GM19238 (cell line): ENCODE results near the gene DNAJC7.

Experiments
- DNase-seq: peaks from one replicate; pipeline ENCODE4 v3.0.0; 2011; ENCODE audit warnings: low spot score; ENCODE audit not compliant: insufficient read length

Gene DNAJC7

GRCh38 chr17:41976142-41976768, 41.0 kb downstream of the DNAJC7 start:
- DNase-seq: no peak

GRCh38 chr17:41975099-41976083, 41.8 kb downstream of the DNAJC7 start:
- DNase-seq: no peak

GRCh38 chr17:41974658-41975057, 42.6 kb downstream of the DNAJC7 start:
- no peak for DNase-seq

DNA sequence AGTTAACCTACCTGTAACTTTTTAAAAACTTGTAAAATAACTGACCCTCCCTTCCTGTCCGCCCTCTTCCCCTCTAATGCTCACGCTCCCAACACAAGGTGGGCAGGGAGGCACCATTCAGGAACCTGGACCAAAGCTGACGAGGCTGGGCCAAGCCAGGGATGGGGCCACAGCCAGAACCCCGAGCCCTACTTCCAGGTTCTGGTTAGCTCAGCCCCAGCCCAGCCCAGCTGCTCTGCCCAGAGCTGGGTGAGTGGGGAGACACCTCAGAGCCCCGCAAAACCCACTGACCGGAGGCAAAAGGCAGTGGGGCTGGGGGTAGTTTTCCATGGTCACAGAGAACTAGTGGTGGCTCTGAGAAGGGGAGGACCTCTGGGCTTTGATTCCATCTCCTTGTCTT, 43.2 kb downstream of the DNAJC7 start:
- no peak for DNase-seq

DNA sequence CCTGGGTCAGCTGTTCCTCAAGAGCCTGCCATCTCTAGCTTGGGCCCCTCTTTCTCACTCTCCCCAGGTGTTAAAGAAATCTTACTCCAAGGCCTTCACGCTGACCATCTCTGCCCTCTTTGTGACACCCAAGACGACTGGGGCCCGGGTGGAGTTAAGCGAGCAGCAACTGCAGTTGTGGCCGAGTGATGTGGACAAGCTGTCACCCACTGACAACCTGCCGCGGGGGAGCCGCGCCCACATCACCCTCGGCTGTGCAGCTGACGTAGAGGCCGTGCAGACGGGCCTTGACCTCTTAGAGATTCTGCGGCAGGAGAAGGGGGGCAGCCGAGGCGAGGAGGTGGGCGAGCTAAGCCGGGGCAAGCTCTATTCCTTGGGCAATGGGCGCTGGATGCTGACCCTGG, 43.8 kb downstream of the DNAJC7 start:
- DNase-seq: no peak

GRCh38 chr17:41972571-41973407, 44.5 kb downstream of the DNAJC7 start:
- DNase-seq: no peak

- DNase-seq: no peak
Observed at GRCh38 chr17:41971721-41972523, 45.3 kb downstream of the DNAJC7 start.

DNA sequence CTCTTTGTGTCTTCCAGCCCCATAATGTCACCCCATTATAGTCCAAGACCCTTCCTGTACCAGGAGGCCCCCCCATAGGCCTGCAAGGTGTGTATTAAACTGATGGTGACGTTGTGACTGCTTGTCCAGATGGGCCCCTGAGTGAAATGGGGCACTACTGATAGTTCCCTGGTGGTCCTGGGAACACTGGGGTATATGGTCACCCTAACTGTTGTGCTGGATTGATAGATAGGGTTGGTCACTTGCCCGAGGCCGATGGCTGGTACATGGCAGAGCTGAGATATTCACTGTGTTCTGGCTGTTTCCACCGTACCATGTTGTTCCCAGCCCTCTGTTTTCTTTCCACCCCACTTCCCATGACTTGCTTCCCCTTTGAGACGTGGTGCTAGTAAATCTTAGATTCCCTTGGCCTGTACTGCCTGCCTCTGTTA, 46.3 kb downstream of the DNAJC7 start:
- no peak for DNase-seq

- DNase-seq: no peak
Observed at GRCh38 chr17:41968676-41969075, 48.6 kb downstream of the DNAJC7 start.

- no peak for DNase-seq
Observed at GRCh38 chr17:41967921-41968578, 49.2 kb downstream of the DNAJC7 start.

GRCh38 chr17:41967141-41967920, 49.9 kb downstream of the DNAJC7 start:
- DNase-seq: no peak

DNA sequence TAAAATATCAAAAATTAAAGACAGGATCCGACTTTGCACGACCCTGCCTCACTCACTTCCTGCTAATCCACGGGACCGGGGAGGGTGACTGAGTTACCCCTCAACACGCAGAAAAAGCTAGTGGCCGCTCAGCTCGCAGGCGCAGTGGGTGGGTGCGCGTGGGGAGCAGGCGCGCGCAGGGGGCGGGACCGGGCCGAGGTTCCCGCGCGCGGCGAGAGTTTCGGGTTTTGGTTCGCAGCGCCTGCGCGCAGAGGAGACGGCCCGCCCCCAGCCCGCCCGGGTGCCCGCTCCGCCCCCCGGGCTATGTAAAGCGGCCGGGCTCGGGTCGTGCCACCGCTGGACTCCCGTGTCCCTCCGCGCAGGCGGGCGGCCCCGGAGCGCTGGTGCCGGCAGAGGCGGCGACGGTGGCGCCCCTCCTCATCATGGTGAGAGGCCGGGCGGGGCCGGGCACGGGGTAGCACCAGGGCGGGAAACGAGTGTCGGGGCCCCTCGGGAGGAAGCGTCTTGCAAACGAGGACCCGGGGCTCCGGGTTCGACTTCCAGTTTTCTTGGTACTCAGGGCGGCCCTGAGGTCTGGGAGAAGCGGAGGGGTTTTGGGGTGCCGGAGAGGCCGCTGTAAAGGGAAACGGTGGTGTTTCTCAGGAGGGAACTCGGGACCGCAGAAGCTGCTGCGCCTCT, 50.6 kb downstream of the DNAJC7 start, which contains the start of gene CNP:
Gene CNP (plus strand): TSS at position 333 of the 678 bp plus-strand sequence. CDS start 90 bp downstream, at position 423.
- DNase-seq: peak; percentile 89

DNA sequence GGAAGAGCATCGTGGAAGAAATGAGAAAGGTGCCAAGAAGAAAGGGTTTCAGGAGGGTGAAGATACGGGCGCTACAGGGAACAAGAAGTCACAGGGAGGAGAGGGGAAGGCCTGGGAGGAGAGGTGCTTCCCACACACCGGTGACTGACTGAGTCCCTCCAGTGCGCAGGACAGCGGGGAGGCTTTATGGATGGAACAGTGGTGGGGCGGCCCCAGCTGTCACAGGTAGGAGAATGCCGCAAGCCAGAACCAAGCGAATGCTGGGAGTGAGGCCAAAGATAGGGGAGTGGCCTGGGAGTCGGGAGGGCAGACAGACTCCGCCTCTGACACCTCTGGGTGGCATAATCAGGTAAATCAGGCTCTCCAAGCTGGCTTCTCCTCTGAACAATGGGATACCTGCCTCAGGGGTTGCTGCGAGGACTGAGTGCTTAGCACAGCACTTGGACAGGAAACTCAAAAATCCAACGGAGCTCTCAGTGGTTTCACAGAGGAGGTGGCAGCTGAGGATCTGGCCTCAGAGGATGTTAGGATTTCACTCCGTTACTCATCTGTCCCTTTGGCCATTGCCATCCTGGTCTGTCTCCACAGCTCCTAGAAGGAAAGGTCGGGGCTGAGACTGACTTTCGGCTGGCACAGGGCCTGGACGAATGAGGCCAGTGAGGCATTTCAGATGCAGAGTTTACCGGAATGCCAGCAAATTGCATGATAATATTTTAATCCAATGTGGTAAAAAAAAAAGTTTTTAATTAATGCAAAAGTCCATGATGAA, 51.4 kb downstream of the DNAJC7 start:
- DNase-seq: peak; percentile 73

- DNase-seq: peak; percentile 79
Observed at GRCh38 chr17:41962768-41963434, 54.3 kb downstream of the DNAJC7 start.

DNA sequence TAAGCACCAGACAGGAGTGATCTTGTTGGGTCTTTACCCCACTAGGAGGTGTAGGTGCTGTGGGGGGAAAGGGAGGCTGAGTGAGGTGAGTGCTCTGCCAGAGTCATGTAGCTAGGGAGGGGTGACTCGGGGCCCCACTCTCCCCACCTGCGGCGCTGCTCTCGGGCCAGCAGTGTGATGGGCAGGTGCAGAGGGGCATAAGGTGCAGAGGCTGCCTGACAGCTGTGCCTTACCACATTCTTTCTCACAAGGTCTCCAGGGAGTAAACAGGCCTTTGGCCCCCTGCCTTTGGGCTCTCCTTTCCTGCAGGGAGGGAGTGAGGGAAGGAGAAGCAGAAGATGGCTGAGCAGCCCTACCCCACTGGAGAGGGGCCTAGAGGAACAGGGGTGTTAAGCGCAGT, 55.1 kb downstream of the DNAJC7 start:
- no peak for DNase-seq

- no peak for DNase-seq
Observed at GRCh38 chr17:41959336-41960095, 57.7 kb downstream of the DNAJC7 start.

- no peak for DNase-seq
Observed at GRCh38 chr17:41959030-41959335, 58.3 kb downstream of the DNAJC7 start.
